Measurements from ENCODE around the gene ZNRF1. TPM values are rescaled to one million over a fixed set of nuclear protein-coding genes. Genes with fewer than 3 reads are reported as not detected.
"Not testable (repeated sequence)": the region's sequence is repeated elsewhere in the genome, so short reads cannot be mapped to it uniquely, and the experiment has no call there.

Gene ZNRF1
- total and polyA plus RNA-seq, 2 donors from 2014 or later = 10.8 to 23.1 TPM

GRCh38 chr16:75024182-75024581 is 25.4 kb downstream of the ZNRF1 start:
- intact Hi-C loops (cut with DNase I) = no loop called here
- DNase-seq (no peak), FAIRE-seq (no peak)
- H3K27me3 ChIP-seq (ENCODE audit: control insufficient read depth, insufficient read depth, low read length) = no peaks in the 10 kb centered on the region
- no peak overlapping the region for H3K9ac ChIP-seq (ENCODE audit: low read length in 3 of 3)
- H3K36me3 ChIP-seq (ENCODE audit: control insufficient read depth in 2 of 3, insufficient read depth in 3 of 3, low read length in 3 of 3) = no peaks in the 10 kb centered on the region
- no peak overlapping the region for H3K4me3 ChIP-seq (ENCODE audit: low read length in 3 of 3)
- peaks cover 0 to 5% (median 0%) of the 10 kb centered on the region in 3 donors for H3K4me1 ChIP-seq (ENCODE audit: control insufficient read depth in 2 of 3, insufficient read depth in 2 of 3, low read depth in 1 of 3, low read length in 3 of 3)
- no peak overlapping the region for H3K27ac ChIP-seq (ENCODE audit: low read depth in 2 of 2, low read length in 2 of 2)
- no peak for TF ChIP-seq CTCF (IDR thresholded peaks at IDR 0.05; ENCODE audit: borderline replicate concordance, extremely low read depth, insufficient read depth)
- no peaks in the 10 kb centered on the region for H3K9me3 ChIP-seq (ENCODE audit: control insufficient read depth in 2 of 3, insufficient read depth in 1 of 3, low read length in 3 of 3)

GRCh38 chr16:75024594-75024993 is 25.8 kb downstream of the ZNRF1 start:
- DNase-seq (no peak), FAIRE-seq (no peak)
- H3K27me3 ChIP-seq (ENCODE audit: control insufficient read depth, insufficient read depth, low read length) = no peaks in the 10 kb centered on the region
- H3K9ac ChIP-seq (ENCODE audit: low read length in 3 of 3) = no peak overlapping the region
- no peak overlapping the region for H3K4me3 ChIP-seq (ENCODE audit: low read length in 3 of 3)
- no peak for TF ChIP-seq CTCF (IDR thresholded peaks at IDR 0.05; ENCODE audit: borderline replicate concordance, extremely low read depth, insufficient read depth)
- H3K36me3 ChIP-seq (ENCODE audit: control insufficient read depth in 2 of 3, insufficient read depth in 3 of 3, low read length in 3 of 3) = no peaks in the 10 kb centered on the region
- H3K27ac ChIP-seq (ENCODE audit: low read depth in 2 of 2, low read length in 2 of 2) = no peak overlapping the region
- intact Hi-C loops (cut with DNase I) = no loop called here
- no peaks in the 10 kb centered on the region for H3K9me3 ChIP-seq (ENCODE audit: control insufficient read depth in 2 of 3, insufficient read depth in 1 of 3, low read length in 3 of 3)
- peaks cover 0 to 5% (median 0%) of the 10 kb centered on the region in 3 donors for H3K4me1 ChIP-seq (ENCODE audit: control insufficient read depth in 2 of 3, insufficient read depth in 2 of 3, low read depth in 1 of 3, low read length in 3 of 3)

- no peak for FAIRE-seq
- H3K4me1 ChIP-seq (ENCODE audit: control insufficient read depth in 2 of 3, insufficient read depth in 2 of 3, low read depth in 1 of 3, low read length in 3 of 3) = peaks cover 0 to 5% (median 0%) of the 10 kb centered on the region in 3 donors
Observed at GRCh38 chr16:75025761-75026160, 26.9 kb downstream of the ZNRF1 start.

GRCh38 chr16:75026239-75026891 is 27.5 kb downstream of the ZNRF1 start:
- peak in 1 of 5 donors; percentile 67 for DNase-seq
- not testable (repeated sequence) for H3K4me1 ChIP-seq (ENCODE audit: control insufficient read depth in 2 of 3, insufficient read depth in 2 of 3, low read depth in 1 of 3, low read length in 3 of 3)
- peak overlapping the region; percentile 43 to 79 for H3K27ac ChIP-seq (ENCODE audit: low read depth in 2 of 2, low read length in 2 of 2)

More at GRCh38 chr16:75025761-75026160, 26.9 kb downstream of the ZNRF1 start:
- H3K9me3 ChIP-seq (ENCODE audit: control insufficient read depth in 2 of 3, insufficient read depth in 1 of 3, low read length in 3 of 3) = no peaks in the 10 kb centered on the region
- intact Hi-C loops (cut with DNase I) = no loop called here
- H3K27me3 ChIP-seq (ENCODE audit: control insufficient read depth, insufficient read depth, low read length) = no peaks in the 10 kb centered on the region
- no peak for DNase-seq
- no peak overlapping the region for H3K9ac ChIP-seq (ENCODE audit: low read length in 3 of 3)
- TF ChIP-seq CTCF (IDR thresholded peaks at IDR 0.05; ENCODE audit: borderline replicate concordance, extremely low read depth, insufficient read depth) = no peak
- no peak overlapping the region for H3K4me3 ChIP-seq (ENCODE audit: low read length in 3 of 3)
- H3K36me3 ChIP-seq (ENCODE audit: control insufficient read depth in 2 of 3, insufficient read depth in 3 of 3, low read length in 3 of 3) = no peaks in the 10 kb centered on the region
- H3K27ac ChIP-seq (ENCODE audit: low read depth in 2 of 2, low read length in 2 of 2) = peak overlapping the region; percentile 40 to 59

More at GRCh38 chr16:75026239-75026891, 27.5 kb downstream of the ZNRF1 start:
- H3K4me3 ChIP-seq (ENCODE audit: low read length in 3 of 3); FAIRE-seq; H3K36me3 ChIP-seq (ENCODE audit: control insufficient read depth in 2 of 3, insufficient read depth in 3 of 3, low read length in 3 of 3); H3K9ac ChIP-seq (ENCODE audit: low read length in 3 of 3); H3K27me3 ChIP-seq (ENCODE audit: control insufficient read depth, insufficient read depth, low read length); H3K9me3 ChIP-seq (ENCODE audit: control insufficient read depth in 2 of 3, insufficient read depth in 1 of 3, low read length in 3 of 3); intact Hi-C loops (cut with DNase I): not testable (repeated sequence)
